NCI-H2227 (cell line): Measurements from ENCODE around the gene IL10.
"Not testable (repeated sequence)": the region's sequence is repeated elsewhere in the genome, so short reads cannot be mapped to it uniquely, and the experiment has no call there.

Experiments
- DNase-seq: peaks from one replicate; lab custom pipeline; 2025; ENCODE audit not compliant: unreplicated experiment; lab: John Stamatoyannopoulos, UW

IL10 gene

DNA sequence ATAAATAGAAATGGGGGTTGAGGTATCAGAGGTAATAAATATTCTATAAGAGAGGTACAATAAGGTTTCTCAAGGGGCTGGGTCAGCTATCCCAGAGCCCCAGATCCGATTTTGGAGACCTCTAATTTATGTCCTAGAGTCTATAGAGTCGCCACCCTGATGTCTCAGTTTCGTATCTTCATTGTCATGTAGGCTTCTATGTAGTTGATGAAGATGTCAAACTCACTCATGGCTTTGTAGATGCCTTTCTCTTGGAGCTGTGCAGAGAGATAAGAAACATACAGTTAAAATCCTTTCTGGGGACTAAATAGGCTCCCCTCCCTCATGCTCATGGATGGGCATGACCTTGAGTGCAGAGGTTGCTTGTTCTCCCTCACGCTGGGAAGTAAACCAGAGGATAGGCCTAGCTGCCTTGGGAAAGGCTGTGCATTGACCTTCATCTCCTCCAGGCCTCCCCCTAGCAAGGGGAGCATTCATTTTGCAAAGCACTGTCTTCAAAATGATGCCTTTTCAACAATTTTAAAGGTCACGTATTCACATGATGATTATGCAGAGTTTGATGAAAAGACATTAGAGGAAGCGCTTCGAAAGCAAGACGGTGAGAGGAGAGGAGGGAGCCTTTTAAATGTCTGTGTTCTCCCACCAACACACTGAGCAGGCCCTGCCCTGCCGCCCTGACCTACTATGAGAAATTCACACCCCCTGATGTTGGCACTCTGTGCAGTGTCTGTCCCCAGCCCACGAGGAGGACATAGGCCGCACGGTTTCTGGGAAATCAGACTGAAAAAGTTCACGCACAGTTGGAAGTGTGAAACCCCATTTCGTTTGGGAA, 3.6 kb downstream of the IL10 start:
- no peak for DNase-seq

DNA sequence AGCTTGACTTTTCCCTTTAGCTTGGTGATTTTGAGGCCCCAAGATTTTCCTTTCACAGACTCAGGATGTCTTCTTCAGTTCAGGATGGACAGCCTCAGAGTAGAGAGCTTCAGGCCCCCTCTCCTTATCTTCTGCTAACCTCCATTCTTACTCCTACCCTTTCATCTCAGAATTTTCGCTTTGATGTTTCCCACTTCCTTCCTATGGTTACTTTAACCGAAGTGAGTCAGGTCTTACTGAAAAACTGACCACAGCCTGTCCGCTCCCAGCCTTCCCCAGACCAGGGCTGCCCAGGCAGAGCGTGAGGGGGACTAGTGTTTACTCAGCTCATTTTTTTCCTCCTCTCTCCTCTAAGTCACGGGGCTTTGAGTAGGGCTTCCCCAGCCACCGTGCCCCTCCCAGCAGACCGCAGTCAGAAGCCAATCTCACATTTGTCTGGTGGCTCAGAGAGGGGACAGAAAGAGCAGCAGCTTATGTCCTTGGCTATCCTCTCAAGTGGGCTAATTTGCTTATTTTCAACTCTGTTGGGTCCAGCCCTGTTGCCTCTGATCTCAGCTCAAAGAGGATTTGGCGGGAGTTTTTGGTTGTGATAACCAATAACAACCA, 5.9 kb downstream of the IL10 start:
- no peak for DNase-seq

DNA sequence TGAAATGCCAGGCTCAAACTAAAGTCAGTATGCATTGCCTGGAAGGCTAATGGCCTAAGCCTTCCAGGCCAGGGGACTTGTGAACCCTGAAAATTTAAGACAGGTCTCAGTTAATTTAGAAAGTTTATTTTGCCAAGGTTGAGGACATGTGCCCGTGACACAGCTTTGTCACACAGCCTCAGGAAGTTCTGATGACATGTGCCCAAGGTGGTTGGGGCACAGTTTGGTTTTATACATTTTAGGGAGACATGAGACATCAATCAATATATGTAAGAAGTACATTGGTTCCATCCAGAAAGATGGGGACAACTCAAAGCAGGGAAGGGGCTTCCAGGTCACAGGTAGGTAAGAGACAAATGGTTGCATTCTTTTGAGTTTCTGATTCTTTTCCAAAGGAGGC, 6.5 kb downstream of the IL10 start:
- DNase-seq: not testable (repeated sequence)

DNA sequence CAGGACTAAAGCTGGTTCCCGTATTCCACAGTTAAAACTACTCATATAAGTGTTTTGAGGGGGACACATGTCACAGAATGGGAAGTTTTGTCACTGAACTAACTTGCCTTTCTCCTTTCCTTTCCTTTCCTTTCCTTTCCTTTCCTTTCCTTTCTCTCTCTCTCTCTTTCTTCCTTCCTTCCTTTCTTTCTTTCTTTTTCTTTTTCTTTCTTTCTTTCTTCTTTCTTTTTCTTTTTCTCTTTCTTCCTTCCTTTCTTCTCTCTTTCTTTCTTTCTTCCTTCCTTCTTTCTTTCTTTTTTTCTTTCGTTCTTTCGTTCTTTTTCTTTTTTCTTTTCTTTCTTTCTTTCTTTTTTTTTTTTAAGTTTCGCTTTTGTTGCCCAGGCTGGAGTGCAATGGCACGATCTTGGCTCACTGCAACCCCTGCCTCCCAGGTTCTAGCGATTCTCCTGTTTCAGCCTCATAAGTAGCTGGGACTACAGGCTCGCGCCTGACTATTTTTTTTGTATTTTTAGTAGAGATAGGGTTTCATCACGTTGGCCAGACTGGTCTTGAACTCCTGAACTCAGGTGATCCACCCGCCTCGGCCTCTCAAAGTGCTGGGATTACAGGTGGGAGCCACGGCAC, 9.4 kb downstream of the IL10 start:
- not testable (repeated sequence) for DNase-seq

DNA sequence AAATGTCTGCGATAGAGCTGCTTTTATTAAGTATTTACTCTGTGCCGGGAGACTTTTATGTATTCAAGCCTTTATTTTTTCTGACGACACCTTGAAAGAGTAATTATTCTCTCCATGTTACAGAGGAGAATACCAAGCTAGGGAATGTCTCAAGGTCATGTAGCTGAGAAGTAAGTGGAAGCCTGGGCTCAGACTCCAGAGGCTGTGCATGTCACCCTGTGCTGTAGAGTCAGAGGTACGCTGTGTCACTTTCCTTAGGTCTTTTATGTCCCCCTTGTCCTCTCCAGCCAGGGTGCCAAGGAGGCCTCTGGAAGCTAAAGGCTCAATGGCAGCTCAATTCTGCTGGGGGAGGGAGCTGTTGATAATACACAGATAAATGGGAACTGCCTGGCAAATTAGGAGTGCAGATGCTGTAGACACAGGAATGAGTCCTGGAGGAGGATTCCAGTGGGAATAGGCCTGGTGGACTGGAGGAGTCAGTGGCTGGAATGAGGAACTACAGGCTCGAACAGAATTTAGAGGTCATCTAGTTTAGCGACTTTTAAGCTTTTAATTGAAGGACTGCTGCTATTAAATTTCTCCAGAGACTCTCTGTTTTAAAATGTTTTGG, 11.0 kb downstream of the IL10 start:
- no peak for DNase-seq

DNA sequence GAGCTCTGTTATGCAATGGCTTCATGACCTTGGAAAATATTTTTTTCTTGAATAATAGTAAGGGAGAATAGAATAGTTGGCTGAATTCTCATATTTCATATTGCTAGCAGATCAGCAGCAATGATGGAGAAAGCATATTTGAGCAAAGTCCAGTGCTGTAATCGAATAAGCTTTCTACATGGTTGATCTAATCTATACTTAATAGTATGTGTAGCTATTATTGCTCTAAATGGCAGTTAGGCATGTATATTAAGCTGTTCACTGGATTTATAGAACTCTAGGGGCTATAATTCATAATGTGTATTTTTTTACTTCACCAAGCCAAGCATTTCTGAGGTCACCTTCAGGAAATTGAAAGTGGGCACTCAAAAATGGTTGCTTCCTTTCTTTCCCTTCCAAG, 11.7 kb downstream of the IL10 start:
- DNase-seq: no peak

DNA sequence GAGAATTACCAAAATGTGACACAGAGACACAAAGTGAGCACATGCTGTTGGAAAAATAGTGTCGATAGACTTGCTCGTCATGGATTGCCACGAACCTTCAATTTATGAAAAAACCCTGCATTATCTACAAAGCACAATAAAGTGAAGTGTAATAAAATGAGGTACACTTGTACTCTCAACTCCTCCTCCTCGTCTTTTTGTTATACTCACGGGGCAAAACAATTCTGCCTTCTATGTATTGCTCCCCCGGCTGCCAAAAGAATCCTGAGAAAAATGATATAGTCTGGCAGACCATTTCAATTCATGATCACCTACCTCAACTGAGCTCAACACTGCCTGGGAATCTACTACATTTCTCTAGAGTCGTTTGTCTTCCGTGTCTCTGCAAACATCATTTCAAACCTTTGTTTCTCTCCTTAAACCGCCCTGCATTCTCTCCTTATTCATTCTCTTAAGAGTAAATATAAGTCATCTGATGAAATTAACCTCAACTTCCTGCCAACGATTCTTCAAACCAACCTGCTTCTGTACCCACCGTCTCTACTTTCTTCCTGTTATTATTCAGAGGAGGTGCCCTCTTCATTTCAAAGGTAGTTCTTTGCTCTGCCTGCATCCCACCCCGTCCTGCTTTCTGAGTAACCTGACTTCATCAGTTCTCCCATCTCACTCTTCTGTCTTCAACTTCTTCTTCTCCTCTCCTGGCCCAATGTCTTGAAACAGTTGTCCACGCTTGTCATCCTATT, 14.6 kb downstream of the IL10 start:
- no peak for DNase-seq

DNA sequence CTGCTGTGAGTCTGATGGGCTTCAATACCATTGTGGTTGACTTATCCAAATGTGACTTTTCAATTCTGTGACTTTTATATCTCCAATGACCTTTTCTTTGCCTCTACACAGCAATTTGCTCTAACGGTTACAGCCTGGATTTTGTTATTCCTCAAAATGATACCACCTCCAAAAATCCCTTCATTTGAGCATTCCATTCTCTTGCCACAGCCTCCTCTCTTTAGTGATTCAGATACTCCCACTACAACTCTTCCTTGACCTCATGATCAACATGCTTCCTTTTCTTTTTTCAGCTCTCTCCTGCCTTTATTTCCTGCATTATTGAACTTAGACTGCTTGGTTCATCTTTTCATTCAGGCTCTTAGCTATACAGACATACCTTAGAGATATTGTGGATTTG, 18.3 kb downstream of the IL10 start:
- DNase-seq: no peak

DNA sequence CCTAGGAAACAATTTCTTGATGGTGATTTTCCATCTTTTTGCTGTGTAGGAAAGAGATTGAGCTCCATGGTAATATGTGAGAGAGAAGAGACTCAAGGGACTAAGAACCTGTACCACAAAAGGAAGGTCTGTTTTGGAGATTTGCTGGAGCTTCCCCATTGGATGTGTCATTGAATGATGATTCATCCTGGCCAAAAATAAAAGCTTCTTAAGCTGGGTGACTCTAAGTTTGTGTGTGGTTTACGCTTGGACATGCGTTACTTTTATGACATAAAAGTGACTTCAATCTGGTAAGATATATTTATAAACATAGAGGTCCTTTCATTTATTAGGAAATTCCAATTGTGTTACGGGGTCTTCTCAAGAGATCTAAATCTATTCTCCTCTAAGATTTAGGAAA, 19.2 kb downstream of the IL10 start:
- no peak for DNase-seq

DNA sequence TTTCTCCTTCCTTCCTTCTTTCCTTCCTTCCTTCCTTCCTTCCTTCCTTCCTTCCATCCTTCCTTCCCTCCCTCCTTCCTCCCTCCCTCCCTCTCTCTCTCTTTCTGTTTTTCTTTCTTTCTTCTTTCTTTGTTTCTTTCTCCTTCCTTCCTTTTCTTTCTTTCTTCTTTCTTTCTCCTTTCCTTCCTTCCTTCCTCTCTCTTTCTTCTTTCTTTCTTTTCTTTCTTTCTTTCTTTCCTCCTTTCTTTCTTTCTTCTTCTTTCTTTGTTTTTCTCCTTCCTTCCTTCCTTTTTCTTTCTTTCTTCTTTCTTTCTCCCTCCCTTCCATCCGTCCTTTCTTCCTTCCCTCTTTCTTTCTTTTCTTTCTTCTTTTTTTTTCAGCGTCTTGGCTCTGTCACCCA, 19.8 kb downstream of the IL10 start:
- DNase-seq: no peak

DNA sequence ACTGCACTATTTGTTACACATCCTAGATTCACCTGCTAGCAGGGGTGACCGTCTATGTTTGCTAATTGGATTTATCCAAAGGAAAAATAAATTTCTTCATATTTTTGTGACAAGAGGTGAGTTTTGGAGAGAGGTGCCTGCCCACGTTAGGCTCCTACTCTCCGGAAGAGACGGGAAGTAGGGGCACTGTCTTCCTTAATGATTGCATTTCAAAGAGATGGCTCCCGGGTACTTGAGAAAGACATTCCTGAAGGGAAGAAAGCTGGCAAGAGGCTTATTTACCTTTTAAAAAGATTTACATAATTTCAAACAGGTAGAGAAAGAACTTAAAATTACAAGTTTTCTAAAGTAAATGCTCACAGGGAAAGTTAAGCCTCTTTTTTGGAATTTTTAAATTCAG, 20.4 kb downstream of the IL10 start:
- DNase-seq: no peak

DNA sequence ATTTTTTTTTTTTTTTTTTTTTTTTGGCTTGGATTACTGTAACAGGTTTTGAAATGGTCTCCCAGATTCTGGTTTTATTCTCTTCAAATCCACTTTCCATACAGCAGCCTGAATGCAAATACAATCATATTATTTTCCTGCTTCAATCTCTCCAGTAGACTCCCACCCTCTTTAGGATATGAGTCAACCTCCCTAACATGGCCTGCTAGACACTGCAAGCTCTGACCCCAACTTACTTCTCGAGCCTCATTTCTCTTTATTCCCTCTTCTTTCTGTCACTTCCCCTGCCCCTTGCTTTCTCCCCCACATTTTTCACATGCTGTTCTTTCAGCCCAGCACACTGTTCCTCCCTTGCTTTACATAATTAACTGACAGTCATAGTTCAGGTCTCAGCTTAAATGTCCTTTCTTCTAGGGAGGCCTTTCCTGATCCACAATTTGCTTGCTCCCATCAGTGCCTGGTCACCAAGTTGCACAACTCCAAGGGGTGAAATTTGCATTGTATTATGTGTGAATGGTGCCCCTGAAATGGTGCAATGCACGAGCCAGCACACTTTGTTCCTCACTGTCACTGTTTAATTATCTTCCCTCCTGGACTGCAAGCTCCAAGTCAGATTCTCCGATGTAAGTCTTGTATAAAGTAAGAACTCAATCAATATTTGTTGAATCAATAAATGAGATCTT, 23.8 kb downstream of the IL10 start:
- no peak for DNase-seq

DNA sequence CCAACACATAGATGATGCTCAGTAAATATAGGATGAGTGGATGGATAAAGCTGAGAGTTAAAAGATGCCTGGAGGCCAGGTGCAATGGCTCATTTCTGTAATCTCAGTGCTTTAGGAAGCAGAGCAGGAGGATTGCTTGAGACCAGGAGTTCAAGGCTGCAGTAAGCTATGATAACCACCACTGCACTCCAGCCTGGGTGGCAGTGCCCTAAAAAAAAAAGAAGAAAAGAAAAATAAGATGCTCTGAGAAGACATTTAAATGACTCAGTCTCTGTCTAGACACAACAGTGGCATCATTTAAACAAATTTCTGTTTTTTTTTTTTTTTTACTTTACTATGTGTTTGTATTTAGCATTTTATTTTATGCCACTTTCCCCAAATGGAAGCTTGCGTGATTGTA, 27.0 kb downstream of the IL10 start:
- no peak for DNase-seq

DNA sequence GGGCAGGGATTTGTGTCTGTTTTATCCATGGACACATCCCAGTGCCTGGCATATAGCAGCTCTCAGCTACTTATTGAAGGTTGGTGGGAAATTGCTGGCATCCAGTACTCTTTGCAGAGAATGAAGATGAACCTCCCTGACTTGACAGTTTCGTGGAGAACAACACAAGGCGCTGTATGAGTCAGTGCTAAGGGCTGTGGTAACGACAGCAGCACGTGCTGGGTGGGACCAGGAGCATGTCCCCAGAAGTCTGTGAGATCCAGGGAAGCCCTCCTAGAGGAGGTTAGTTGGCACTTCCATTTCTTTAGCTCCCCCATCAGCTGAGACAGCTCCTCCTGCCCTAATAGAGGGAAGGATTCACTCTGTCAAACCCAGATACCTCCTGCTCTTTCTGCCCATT, 27.6 kb downstream of the IL10 start:
- no peak for DNase-seq

DNA sequence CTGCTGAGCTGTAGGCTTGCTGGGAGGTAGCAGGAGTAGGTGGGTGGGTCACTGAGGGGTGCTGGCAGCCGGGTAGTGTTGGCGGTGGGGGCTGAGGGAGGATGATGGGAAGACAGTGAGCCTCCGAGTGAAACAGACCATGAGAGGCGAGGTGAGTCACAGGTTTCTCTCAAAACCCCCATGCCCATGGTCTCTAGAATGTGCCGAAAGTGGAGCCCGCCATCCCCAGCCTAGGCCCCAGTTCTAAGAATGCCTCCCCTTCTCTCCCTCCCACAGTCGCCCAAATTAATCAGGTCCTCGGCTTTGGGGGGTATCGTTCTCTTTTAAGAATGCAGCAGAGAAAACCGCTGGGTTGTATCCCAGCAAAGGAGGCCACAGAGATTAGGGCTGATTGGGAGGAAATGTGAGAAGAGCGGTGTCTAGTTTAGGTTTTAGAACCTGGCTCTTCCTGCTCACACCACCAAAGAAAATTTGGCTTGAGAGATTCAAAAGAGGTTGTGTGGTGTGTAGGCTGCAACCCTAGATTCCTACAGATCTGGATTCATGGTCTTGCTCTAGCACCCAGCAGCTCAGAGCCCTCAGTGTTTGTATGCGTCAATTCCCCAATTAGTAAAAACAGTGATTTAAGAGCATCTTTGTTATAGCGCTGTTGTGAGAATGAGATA, 29.4 kb downstream of the IL10 start:
- DNase-seq: no peak

DNA sequence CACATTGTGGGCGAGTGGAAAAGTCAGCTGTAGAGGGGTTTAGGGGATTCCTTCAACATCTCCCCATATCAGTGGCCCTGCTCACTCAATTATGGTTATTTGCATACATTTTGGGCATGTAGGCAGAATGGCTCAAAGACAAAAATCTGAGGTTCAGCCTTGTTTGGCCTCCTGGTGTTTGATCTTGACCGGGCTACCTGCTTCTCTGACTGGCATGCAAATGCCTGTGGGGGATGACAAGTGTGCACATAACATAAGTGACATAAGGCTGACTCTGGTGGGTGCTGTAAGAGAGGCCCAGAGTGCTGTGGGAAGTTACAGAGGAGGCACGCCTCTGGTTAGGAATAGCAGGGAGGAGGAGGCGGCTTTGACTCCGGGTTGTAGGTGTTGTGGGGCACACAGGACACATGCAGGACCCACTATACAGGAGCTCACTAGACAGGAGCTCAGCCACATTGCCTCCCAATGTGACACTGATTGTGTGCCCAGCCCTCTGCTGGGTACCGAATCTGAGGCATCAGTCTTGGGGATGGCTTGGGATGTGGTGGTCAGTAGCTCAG, 31.1 kb downstream of the IL10 start:
- no peak for DNase-seq

DNA sequence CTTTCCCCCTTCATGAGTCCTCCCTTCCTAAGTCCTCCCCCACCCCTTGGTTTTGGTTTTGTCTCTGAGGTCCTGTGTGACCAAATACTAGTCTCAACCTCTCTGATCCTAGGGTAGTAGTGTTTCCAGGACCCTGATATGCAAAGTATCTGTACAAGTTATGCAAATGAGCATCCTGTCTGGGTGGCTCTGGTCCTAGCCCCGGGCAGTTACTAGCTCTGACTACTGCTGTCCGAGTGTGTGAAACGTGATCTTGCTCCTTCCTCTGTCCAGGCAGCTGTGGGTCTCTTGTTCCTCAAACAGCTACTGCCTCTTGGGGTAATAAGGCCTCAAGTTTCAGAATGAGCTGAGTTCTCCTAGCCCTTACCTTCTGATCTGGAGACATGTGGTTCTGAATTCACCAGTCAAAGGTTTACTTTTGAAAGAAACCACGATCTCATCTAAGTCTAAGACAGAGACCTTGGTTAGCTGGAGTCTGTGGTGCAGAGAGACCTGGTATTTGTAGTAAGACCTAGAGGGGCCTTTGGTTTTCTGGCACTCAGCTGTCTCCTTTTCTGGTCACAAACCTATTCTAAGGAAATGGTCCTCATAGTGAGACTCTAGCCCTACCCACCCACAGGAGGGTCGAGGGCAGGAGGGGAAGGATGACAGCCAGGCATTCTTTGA, 32.8 kb downstream of the IL10 start:
- no peak for DNase-seq

DNA sequence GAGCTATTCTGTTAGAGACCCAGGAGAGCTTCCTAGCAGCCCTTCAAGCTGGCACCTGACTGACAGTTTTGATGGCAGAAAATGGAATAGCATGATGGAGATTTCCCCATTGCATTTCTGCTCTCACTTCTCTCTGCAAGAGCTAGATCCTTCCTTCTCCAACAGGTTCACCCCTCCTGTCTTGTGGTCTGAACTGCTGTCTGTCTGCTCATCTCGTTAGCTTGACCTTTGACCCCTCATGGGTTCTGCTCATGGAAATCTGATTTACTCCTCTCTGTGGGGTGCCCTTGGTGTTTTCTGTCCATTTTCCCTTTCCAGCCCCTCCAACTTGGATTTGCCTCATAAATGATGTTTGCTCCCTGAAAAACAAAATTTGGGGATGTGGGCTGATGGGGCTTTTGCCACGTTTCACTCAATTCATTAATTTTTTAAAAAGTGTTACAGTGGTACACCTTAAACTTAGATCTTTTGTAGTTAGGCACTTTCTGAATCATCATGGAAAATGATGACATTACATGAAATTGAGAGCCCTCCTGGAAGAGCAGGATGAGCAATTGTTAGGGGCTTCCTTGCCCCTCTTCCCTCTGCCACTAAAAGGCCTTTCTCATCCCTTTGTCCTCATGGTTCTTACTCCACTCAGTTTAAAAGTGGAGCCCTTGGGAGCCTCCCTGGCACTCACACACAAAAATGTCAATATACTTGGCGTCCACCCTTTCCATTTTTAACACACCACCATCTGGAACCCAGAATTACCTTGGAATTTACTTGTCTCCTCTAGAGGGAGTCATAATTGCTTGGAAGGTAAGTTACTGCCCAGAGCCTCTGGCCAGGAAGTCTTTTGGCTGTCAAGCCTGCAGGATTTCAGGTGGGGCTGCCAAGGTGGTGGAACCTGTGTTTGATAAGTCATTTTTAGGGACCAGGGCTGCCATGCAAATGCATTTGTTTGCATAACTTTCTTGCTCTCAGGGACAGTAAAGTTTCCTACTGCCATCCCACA, 33.6 kb downstream of the IL10 start:
- DNase-seq: peak; percentile 14
